Measurements from ENCODE around the gene TMEM131. TPM values are rescaled to one million over a fixed set of nuclear protein-coding genes. Genes with fewer than 3 reads are reported as not detected.
"Not testable (repeated sequence)": the region's sequence is repeated elsewhere in the genome, so short reads cannot be mapped to it uniquely, and the experiment has no call there.

TMEM131 gene
- total RNA-seq, 4 donors from 2014 or later: 78.4 to 86.4 (median 80.5) TPM

GRCh38 chr2:97924194-97924593 is 71.6 kb downstream of the TMEM131 start:
- no peak for DNase-seq
- no peaks in the 10 kb centered on the region for H3K4me1 ChIP-seq
- no peak for TF ChIP-seq POLR2A (IDR thresholded peaks at IDR 0.05)
- no peak for TF ChIP-seq POLR2AphosphoS5 (IDR thresholded peaks at IDR 0.05)
- no peak for TF ChIP-seq CTCF (IDR thresholded peaks at IDR 0.05)
- TF ChIP-seq EP300 (IDR thresholded peaks at IDR 0.05; ENCODE audit: low read depth): no peak
- no peak overlapping the region for H3K27ac ChIP-seq
- no peaks in the 10 kb centered on the region for H3K9me3 ChIP-seq
- H3K36me3 ChIP-seq: peaks cover 0 to 9% (median 0%) of the 10 kb centered on the region in 4 donors
- H3K4me3 ChIP-seq: no peak overlapping the region
- no peaks in the 10 kb centered on the region for H3K27me3 ChIP-seq
- intact Hi-C loops (cut with DNase I; ENCODE audit: low total_unique reads) (no loop called here), in situ Hi-C loops (cut with MboI; ENCODE audit: low pct_ligation_motif_present in 1 of 4, low pct_unique_long_range_greater_than_20kb in 1 of 4, low sequenced_read_pairs in 3 of 4) (no loop called here)
- 98% methylated on average over 4 of the region's 4 CpGs; no CpG with 5 or more reads in 1 of the 2 donors for WGBS, 2 donors (ENCODE audit: low coverage in 1 of 2)

- peaks cover 0 to 3% (median 0%) of the 10 kb centered on the region in 4 donors for H3K4me1 ChIP-seq
- H3K36me3 ChIP-seq: peaks cover 0 to under 1% (median 0%) of the 10 kb centered on the region in 4 donors
- DNase-seq: no peak
- no peaks in the 10 kb centered on the region for H3K27me3 ChIP-seq
- H3K4me3 ChIP-seq: no peak overlapping the region
- intact Hi-C loops (cut with DNase I; ENCODE audit: low total_unique reads) (no loop called here), in situ Hi-C loops (cut with MboI; ENCODE audit: low pct_ligation_motif_present in 1 of 4, low pct_unique_long_range_greater_than_20kb in 1 of 4, low sequenced_read_pairs in 3 of 4) (no loop called here)
- no peak overlapping the region for H3K27ac ChIP-seq
- no peak for TF ChIP-seq POLR2A (IDR thresholded peaks at IDR 0.05)
- 100% methylated on average over 1 to 3 of the region's 3 CpGs for WGBS, 2 donors (ENCODE audit: low coverage in 1 of 2)
- H3K9me3 ChIP-seq: no peaks in the 10 kb centered on the region
These were observed 75.9 kb downstream of the TMEM131 start for GRCh38 chr2:97919858-97920257.

- H3K4me3 ChIP-seq: no peak overlapping the region
- 84 to 100% methylated on average over 1 to 4 of the region's 4 CpGs for WGBS, 2 donors (ENCODE audit: low coverage in 1 of 2)
- peaks cover 0 to 3% (median 0%) of the 10 kb centered on the region in 4 donors for H3K4me1 ChIP-seq
- H3K36me3 ChIP-seq: no peaks in the 10 kb centered on the region
- TF ChIP-seq EP300 (IDR thresholded peaks at IDR 0.05; ENCODE audit: low read depth) (no peak), POLR2AphosphoS5 (IDR thresholded peaks at IDR 0.05) (no peak), POLR2A (IDR thresholded peaks at IDR 0.05) (no peak), CTCF (IDR thresholded peaks at IDR 0.05) (no peak)
- H3K9me3 ChIP-seq: no peaks in the 10 kb centered on the region
- DNase-seq: no peak
- no peak overlapping the region for H3K27ac ChIP-seq
- in situ Hi-C loops (cut with MboI; ENCODE audit: low pct_ligation_motif_present in 1 of 4, low pct_unique_long_range_greater_than_20kb in 1 of 4, low sequenced_read_pairs in 3 of 4): no loop called here
- H3K27me3 ChIP-seq: no peaks in the 10 kb centered on the region
- intact Hi-C loops (cut with DNase I; ENCODE audit: low total_unique reads): no loop called here
These were observed 76.9 kb downstream of the TMEM131 start for GRCh38 chr2:97918818-97919217.

- H3K9me3 ChIP-seq; H3K4me1 ChIP-seq; intact Hi-C loops (cut with DNase I; ENCODE audit: low total_unique reads); DNase-seq; H3K4me3 ChIP-seq; H3K27ac ChIP-seq; in situ Hi-C loops (cut with MboI; ENCODE audit: low pct_ligation_motif_present in 1 of 4, low pct_unique_long_range_greater_than_20kb in 1 of 4, low sequenced_read_pairs in 3 of 4); H3K36me3 ChIP-seq; H3K27me3 ChIP-seq: not testable (repeated sequence)
- WGBS, 2 donors (ENCODE audit: low coverage in 1 of 2): 92 to 97% methylated on average over 3 to 7 of the region's 7 CpGs
These were observed 78.1 kb downstream of the TMEM131 start for GRCh38 chr2:97917668-97918067.

GRCh38 chr2:97914691-97915213 is 81.0 kb downstream of the TMEM131 start:
- Histone ChIP-seq H3K4me1 (peaks cover 0 to 24% (median 14%) of the 10 kb centered on the region in 4 donors), H3K27me3 (no peaks in the 10 kb centered on the region), H3K36me3 (no peaks in the 10 kb centered on the region), H3K27ac (no peak overlapping the region), H3K4me3 (no peak overlapping the region), H3K9me3 (no peaks in the 10 kb centered on the region)
- no peak for DNase-seq
- no peak for TF ChIP-seq CTCF (IDR thresholded peaks at IDR 0.05)
- no peak for TF ChIP-seq EP300 (IDR thresholded peaks at IDR 0.05; ENCODE audit: low read depth)
- TF ChIP-seq POLR2AphosphoS5 (IDR thresholded peaks at IDR 0.05): no peak
- no peak for TF ChIP-seq POLR2A (IDR thresholded peaks at IDR 0.05)
- in situ Hi-C loops (cut with MboI; ENCODE audit: low pct_ligation_motif_present in 1 of 4, low pct_unique_long_range_greater_than_20kb in 1 of 4, low sequenced_read_pairs in 3 of 4) (no loop called here), intact Hi-C loops (cut with DNase I; ENCODE audit: low total_unique reads) (no loop called here)
- 61 to 66% methylated on average over 5 of the region's 5 CpGs for WGBS, 2 donors (ENCODE audit: low coverage in 1 of 2)

Measured in transverse colon (tissue), 4 donors.